GM19467 (cell line): ENCODE measurements around the gene DOLPP1.

Experiments
- ATAC-seq: cut with Tn5 transposase; IDR thresholded peaks from one replicate; pipeline ENCODE4 v1.9.1; 2021; ENCODE audit warnings: mild to moderate bottlenecking, moderate library complexity; ENCODE audit not compliant: unreplicated experiment

The DOLPP1 gene

DNA sequence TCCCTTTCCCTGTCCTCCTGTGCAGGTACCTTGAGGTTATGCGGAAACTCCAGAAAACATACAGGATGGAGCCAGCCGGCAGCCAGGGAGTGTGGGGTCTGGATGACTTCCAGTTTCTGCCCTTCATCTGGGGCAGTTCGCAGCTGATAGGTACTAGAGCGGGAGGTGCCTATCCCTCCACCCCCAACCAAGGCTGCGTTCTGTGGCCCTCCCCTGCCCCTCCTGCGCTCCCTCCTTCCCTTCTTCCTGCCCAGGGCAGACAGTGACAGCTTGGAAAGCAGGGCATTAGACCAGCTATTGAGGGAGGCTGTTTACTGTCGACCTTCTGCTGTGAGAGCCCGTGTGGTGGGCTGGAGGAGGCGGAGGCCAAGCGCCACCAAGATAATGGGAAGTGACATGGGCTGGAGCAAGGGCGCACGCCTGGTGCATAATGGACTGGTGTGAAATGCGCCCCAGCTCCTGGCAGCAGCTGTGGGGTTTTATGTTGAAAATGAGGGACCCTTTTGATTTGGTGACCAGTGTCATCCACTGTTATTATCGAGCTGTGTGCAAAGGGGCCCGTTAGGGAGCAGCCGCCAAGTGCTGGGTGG is 55.6 kb downstream of the DOLPP1 start:
- no peak for ATAC-seq

DNA sequence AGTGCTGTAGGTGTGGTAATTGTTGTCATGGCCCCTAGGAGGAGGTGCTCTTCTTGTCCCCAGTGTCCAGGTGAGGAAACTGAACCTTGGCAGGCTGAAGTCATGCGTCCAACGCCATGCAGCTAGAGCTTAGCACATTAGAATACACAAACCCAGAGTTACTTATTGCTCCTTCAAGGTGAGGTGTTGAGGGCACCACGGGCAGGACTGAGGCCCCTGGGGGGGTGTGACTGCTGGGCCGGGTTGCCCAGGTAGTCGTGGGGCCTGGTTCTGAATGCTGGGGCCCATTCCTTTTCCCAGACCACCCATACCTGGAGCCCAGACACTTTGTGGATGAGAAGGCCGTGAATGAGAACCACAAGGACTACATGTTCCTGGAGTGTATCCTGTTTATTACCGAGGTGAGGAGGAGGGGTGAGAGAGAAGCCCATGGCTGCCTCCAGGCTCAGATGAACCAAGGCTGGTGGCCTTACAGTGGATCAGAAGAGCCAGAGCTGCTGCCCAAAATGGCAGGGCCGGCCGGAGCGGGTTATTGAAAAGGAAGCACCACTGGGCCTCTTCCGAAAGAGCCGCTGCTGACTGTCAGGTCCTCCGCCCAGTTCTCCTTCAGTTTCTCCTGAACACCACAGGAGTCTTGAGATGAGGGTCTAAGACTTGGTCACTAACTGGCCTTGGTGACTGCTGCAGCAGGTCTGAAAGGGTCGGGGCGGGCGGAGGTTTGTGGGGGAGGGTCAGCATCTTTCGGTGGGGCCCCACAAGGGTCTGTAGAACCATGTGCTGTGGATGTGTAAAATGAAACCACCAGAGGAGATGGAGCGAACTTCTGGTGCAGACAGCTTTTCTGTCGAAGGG is 56.6 kb downstream of the DOLPP1 start:
- ATAC-seq: no peak

DNA sequence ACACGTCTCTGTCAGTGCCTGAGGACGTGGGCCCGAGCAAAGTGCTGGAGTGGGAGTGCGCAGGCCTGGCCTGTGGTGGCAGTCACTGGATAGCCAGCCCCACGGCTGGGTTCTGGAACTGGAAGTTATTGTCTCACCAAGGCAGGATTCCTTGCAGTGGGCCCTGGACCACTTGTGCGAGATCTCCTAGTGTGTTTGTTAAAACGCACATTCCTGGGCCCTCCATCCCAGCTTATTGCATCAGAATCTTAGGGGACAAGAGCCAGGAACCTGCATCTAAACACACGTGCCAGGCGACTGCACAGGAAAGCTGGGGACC is 57.2 kb downstream of the DOLPP1 start:
- ATAC-seq: no peak

DNA sequence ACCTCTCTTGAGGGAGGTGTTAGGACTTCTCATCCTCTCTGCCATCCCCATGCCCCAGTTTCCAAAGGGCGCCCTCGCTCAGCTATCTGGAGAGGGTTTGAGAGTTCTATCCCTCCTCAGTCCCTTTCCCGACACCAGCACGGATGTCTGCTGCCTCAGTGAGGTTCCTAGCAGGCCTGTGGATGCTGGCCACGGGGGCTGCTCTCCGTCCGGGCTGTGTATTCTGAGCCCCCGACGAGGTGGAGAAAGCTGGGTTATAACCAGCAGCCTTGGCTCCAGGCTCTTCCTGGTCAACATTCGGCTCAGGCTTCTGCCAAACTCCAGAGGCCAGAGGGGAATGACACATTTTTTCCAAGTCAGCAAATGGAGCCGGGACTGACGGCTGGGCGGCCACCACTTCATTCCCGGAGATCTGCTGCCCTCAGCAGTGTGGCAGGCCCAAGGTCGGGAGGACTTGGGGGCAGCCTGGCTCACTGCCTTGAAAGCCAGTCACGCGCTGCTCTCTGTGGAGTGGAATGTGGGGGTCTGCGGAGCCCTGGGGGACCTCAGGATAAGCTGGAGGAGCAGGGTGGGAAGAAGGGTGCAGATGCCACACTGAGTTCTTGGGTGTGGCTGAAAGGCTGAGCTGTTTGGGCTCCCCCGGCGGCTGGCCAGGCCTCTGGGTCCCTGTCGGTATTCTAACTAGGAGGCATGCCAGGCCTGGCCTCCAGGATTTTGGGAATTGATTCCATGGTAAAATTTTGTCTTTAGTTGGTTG is 57.7 kb downstream of the DOLPP1 start:
- no peak for ATAC-seq

DNA sequence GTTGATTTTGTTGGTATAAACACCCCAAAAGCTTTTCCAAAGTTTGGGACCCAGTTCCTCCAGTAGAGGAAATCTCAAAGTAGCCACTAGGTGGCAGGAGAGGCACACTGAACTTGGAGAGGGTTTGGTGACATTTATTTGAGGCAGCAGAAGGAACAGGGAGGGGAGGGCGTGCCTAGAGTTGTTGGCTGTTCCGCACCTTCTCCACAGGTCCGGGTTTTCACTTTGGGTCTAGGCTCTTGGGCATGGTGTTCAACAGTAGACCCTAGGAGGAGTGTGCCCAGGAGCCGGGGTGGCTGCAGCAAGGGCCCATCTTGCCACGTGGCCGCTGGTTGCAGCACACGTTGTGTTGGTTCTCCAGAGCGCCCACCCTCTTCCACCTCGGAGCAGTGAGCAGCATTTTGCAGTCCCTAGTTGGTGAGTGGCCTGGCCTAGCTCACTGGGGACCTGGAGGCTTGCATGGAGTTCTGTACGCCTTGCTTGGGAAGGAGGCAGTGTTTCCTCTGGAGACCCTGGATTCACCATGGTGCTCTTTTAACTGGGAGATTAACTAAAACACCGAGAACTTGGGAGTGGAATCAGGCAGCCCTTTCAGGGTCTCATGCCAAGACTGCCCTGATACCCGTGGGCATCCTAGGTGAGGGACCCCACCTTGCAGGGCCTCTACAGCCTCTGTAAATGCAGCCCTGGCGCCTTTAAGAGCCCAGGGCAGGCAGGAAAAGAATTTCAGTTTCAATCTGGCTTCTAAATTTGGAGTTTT is 58.5 kb downstream of the DOLPP1 start:
- ATAC-seq: no peak

DNA sequence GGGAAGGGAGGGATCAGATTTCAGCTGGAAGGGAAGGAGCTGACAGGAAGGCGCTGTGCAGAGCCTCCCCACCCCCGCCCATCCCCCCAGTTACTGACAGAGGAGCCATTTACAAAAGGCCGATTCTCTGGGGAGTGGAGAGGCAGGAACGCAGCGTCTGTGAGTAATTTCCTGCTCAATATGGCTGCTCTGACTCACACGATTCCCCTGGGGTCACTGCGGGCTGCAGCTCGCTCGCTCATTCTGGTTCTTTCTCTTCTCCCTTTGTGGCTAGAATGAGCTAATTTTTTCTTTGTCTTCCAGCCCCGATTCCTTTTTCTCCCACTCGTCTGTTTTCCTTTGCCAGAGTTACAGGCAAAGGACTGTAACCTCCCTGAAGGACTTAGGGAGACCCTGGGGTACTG is 59.1 kb downstream of the DOLPP1 start:
- peak; percentile 47 for ATAC-seq
